GM12874 (cell line): ENCODE data around the gene CYP20A1.

Experiments
- TF ChIP-seq, protein P1 (sequence below): IDR thresholded peaks from 2 replicates; pipeline ENCODE4 v1.5.1; 2011; ENCODE audit warnings: low read depth, mild to moderate bottlenecking, control low read depth, low read length, moderate library complexity; ENCODE audit not compliant: insufficient read depth

CYP20A1 gene

DNA sequence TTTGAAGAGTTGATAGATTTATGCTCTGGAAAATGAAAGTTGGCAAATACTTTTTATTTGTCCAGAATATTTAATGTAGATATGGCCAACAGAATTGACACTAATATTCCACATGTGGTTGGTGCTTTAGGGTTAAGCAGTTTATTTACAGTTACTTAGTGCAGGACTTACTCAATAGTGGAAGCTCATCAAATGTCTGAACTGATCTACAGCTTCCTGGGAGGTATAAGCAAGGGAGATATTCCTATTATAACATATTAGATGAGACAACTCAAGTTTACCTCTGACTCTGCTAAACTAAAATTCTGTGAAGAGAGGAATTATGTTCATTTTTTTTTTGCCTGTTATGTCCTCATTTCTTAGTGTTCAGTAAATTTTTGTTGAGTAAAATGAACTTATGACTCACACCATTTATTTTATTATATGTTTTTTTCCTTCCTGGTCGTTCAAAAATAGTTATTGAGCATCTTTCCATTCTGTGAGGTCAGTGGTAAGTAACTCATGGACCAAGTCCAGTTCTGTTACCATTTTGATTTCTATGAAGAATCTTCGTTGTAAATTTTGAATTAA, 103.0 kb downstream of the CYP20A1 start:
- TF ChIP-seq, protein P1, sequence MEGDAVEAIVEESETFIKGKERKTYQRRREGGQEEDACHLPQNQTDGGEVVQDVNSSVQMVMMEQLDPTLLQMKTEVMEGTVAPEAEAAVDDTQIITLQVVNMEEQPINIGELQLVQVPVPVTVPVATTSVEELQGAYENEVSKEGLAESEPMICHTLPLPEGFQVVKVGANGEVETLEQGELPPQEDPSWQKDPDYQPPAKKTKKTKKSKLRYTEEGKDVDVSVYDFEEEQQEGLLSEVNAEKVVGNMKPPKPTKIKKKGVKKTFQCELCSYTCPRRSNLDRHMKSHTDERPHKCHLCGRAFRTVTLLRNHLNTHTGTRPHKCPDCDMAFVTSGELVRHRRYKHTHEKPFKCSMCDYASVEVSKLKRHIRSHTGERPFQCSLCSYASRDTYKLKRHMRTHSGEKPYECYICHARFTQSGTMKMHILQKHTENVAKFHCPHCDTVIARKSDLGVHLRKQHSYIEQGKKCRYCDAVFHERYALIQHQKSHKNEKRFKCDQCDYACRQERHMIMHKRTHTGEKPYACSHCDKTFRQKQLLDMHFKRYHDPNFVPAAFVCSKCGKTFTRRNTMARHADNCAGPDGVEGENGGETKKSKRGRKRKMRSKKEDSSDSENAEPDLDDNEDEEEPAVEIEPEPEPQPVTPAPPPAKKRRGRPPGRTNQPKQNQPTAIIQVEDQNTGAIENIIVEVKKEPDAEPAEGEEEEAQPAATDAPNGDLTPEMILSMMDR, result no peak

DNA sequence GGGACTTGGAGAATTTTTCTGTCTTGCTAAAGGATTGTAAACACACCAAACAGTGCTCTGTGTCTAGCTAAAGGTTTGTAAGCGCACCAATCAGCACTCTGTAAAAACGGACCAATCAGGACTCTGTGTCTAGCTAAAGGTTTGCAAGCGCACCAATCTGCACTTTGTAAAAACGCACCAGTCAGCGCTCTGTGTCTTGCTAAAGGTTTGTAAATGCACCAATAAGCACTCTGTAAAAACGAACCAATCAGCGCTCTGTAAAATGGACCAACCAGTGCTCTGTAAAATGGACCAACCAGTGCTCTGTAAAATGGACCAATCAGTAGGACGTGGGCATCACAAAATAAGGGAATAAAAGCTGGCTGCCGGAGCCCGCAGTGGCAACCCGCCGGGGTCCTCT, 105.8 kb downstream of the CYP20A1 start:
- TF ChIP-seq, protein P1, result no peak

DNA sequence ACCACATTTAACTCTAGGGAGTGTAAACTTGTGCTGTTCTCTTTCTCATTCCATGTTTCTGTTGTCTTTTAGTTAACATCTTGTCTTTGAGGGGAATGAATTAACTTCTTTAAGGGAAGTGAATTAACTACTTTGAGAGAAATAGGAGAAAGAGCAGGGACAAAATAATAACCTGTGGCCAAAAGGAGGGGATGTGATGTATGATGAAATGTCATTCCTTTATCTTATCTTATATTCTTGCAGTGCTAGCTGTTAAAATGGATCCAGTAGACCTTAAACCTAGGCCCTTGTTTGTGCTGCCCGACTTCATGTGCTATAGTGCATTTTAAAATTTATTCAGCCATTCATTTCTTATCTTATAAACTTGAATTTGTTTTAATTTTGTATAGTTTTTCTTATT, 107.8 kb downstream of the CYP20A1 start:
- TF ChIP-seq, protein P1, result no peak

DNA sequence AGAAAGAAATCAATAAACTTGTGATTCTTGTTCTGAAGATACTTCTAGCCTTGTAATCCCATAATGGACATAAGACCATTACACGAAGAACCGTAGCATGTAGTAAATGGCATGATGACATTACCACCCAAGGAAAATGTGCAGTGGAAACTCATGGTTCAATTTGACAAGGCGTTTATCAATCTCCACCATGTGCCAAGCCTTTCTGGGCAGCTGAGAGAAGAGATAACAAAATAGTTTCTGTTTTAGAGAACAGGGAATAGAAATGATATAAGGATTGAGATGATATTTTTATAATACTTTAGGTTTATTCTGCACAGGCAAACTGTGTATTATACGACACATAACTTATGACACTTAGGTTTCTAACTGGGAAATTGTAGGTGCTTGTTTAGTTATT, 108.6 kb downstream of the CYP20A1 start:
- TF ChIP-seq, protein P1, result no peak

DNA sequence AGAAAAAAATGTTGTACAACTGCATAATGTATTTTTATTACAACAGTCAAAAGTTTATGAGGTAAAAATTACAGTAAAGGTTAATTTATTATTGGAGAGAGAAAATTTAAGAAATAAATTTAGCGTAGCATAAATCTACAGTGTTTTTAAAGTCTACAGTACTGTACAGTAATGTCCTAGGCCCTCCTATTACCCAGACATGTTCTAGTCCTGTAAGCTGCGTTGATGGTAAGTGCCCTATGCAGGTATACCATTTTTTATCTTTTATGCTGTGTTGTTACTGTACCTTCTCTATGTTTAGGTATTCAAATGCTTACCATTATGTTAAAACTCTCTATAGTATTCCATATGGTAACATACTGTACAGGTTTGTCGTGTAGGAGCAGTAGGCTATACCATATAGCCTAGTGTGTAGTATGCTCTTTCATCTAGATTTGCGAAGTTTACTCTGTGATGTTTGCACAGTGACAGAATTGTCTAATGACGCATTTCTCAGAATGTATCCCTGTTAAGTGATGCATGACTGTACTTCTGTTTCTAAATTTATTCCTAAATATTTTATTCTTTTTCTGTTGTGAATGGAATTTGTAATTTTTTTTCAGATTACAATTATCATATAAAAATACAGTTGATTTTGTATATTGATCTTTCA, 113.9 kb downstream of the CYP20A1 start:
- TF ChIP-seq, protein P1, result no peak

DNA sequence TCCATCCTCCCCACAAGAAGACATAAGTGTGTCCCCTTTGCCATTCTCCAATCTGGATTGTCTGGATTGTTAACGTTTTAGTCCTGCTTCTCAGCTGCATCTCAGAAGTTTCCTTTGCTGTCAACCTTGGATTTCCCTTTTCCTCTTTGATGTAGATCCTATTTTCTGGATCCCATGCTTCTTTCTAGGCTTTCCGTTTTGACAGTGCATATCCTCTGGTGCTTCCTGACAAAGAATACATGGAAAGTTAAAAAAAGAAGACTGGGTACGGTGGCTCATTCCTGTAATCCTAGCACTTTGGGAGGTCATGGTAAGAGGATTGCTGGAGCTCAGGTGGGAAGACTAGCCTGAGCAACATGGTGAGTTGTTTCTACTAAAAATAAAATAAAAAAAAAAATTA, 116.1 kb downstream of the CYP20A1 start:
- TF ChIP-seq, protein P1, result no peak
